ENCODE data around the gene NOL4L. TPM values are rescaled to one million over a fixed set of nuclear protein-coding genes. Genes with fewer than 3 reads are reported as not detected.

Gene NOL4L
- total RNA-seq, 1 donor from 2014 or later: 11.9 TPM

DNA sequence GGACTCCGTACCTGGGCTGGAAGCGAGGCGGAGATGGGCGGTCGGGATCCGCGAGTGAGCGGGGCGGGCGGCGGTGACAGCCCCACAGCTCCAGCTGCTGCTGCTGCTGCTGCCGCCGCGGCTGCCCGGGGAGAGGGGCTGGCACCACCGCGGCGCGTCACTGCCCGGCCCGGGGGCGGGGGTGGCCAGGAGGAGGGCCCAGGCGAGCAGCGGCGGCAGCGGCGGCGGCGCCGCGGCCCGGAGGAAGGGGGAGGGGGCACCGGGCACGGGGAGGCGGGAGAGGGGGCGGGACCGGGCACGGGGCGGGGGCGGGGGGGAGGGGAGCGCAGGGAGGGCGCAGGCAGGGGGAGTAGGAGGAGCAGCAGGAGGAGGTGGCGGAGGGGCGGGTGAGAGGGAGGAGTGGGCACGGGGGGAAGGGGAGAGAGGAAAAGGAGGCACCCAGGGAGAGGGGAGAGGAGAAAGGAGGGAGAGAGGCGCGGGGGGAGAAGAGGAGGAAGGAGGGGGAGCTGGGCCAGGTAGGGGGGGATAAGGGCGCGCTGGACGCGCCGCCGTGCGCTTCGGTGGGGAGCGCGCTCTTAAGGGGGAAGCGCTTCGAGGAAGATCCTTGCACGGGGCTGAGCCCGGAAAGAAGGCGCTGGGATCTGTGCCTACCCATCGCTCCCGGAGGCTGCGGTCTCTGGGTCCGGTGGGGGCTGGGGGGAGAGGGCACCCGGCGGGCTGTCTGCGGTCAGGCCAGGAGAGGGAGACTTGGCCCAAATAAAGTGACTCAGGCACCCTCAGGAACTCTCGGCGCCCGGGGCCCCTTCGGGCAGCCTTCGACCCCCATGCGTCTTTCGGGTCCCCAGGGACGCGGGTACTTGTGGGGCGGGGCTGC, 101.5 kb downstream of the NOL4L start:
- H3K4me3 ChIP-seq: peak overlapping the region; percentile 83

GRCh38 chr20:32482442-32483261, 102.5 kb downstream of the NOL4L start:
- H3K9me3 Mint-ChIP-seq: no peaks in the 10 kb centered on the region
- peaks cover 17% of the 10 kb centered on the region for H3K27me3 Mint-ChIP-seq (ENCODE audit: insufficient read depth, low read depth)
- Histone ChIP-seq H3K27me3 (peaks cover 4% of the 10 kb centered on the region), H3F3A (ENCODE audit: low read depth) (peaks cover 55% of the 10 kb centered on the region), H4K20me1 (ENCODE audit: low read depth) (peaks cover 53% of the 10 kb centered on the region), H3K9ac (no peak overlapping the region), H3K4me2 (peak overlapping the region; percentile 80), H3K4me1 (peaks cover 35% of the 10 kb centered on the region), H3K9me3 (ENCODE audit: low read depth) (no peaks in the 10 kb centered on the region), H3K36me3 (no peaks in the 10 kb centered on the region), H3K27ac (peak overlapping the region; percentile 73), H3K4me3 (peak overlapping the region; percentile 83), H3K79me2 (ENCODE audit: low read depth) (peaks cover 45% of the 10 kb centered on the region), H2AFZ (replicated peaks) (no peak overlapping the region)
- peak overlapping the region; percentile 88 for H3K4me3 Mint-ChIP-seq
- peak; percentile 74 for DNase-seq (ENCODE audit: low spot score)
- H3K27ac Mint-ChIP-seq: no peak overlapping the region
- TF ChIP-seq CTCF (IDR thresholded peaks at IDR 0.05) (no peak), EZH2phosphoT487 (IDR thresholded peaks at IDR 0.05) (no peak), EZH2 (IDR thresholded peaks at IDR 0.05) (no peak)
- peaks cover 53% of the 10 kb centered on the region for H3K4me1 Mint-ChIP-seq
- no peaks in the 10 kb centered on the region for H3K36me3 Mint-ChIP-seq

More for the DNA sequence above, 101.5 kb downstream of the NOL4L start:
- Histone ChIP-seq H3K79me2 (ENCODE audit: low read depth) (peaks cover 36% of the 10 kb centered on the region), H4K20me1 (ENCODE audit: low read depth) (peaks cover 44% of the 10 kb centered on the region), H2AFZ (replicated peaks) (no peak overlapping the region), H3K27ac (peak overlapping the region; percentile 73), H3K27me3 (peaks cover 4% of the 10 kb centered on the region), H3K9ac (no peak overlapping the region), H3K9me3 (ENCODE audit: low read depth) (no peaks in the 10 kb centered on the region), H3K4me1 (peaks cover 35% of the 10 kb centered on the region), H3K4me2 (peak overlapping the region; percentile 80), H3K36me3 (no peaks in the 10 kb centered on the region), H3F3A (ENCODE audit: low read depth) (peaks cover 55% of the 10 kb centered on the region)
- H3K4me1 Mint-ChIP-seq: peaks cover 47% of the 10 kb centered on the region
- no peaks in the 10 kb centered on the region for H3K36me3 Mint-ChIP-seq
- peak; percentile 93 for DNase-seq (ENCODE audit: low spot score)
- no peak for TF ChIP-seq EZH2phosphoT487 (IDR thresholded peaks at IDR 0.05)
- peaks cover 3% of the 10 kb centered on the region for H3K9me3 Mint-ChIP-seq
- peak overlapping the region; percentile 84 for H3K4me3 Mint-ChIP-seq
- no peak overlapping the region for H3K27ac Mint-ChIP-seq
- H3K27me3 Mint-ChIP-seq (ENCODE audit: insufficient read depth, low read depth): peaks cover 17% of the 10 kb centered on the region

DNA sequence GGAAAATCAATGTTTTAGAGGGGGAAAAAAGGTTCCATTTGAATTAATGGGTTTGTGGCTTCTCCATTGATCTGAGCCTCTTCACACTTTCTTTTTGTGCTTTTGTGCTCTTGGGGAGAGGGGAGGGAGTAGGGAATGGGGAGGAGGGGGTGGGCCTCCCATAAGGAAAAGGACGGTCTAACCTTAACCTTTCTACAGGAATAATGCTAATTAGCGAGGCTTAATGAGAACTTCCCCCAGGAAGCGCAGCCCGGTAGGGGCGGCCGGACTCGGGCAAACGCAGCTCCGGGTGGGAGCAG, 103.0 kb downstream of the NOL4L start:
- H3K36me3 ChIP-seq: no peaks in the 10 kb centered on the region
- H3K9me3 ChIP-seq (ENCODE audit: low read depth): no peaks in the 10 kb centered on the region
- TF ChIP-seq EZH2phosphoT487 (IDR thresholded peaks at IDR 0.05): no peak
- TF ChIP-seq EZH2 (IDR thresholded peaks at IDR 0.05): no peak
- TF ChIP-seq CTCF (IDR thresholded peaks at IDR 0.05): no peak
- peak overlapping the region; percentile 88 for H3K4me3 Mint-ChIP-seq
- H3K9me3 Mint-ChIP-seq: no peaks in the 10 kb centered on the region
- H3K27ac Mint-ChIP-seq: no peak overlapping the region
- no peak overlapping the region for H3K9ac ChIP-seq
- H2AFZ ChIP-seq (replicated peaks): no peak overlapping the region
- peak overlapping the region; percentile 80 for H3K4me2 ChIP-seq
- H4K20me1 ChIP-seq (ENCODE audit: low read depth): peaks cover 59% of the 10 kb centered on the region
- H3K27me3 ChIP-seq: peaks cover 4% of the 10 kb centered on the region
- no peaks in the 10 kb centered on the region for H3K36me3 Mint-ChIP-seq
- peaks cover 59% of the 10 kb centered on the region for H3K4me1 Mint-ChIP-seq
- peaks cover 55% of the 10 kb centered on the region for H3F3A ChIP-seq (ENCODE audit: low read depth)
- peak overlapping the region; percentile 83 for H3K4me3 ChIP-seq
- peaks cover 17% of the 10 kb centered on the region for H3K27me3 Mint-ChIP-seq (ENCODE audit: insufficient read depth, low read depth)
- peaks cover 35% of the 10 kb centered on the region for H3K4me1 ChIP-seq
- peaks cover 51% of the 10 kb centered on the region for H3K79me2 ChIP-seq (ENCODE audit: low read depth)
- H3K27ac ChIP-seq: no peak overlapping the region
- no peak for DNase-seq (ENCODE audit: low spot score)

Data from neural progenitor cell (in vitro differentiated cells).